HG02938 (cell line): ENCODE measurements around the gene PIAS4.

Experiments used
- ATAC-seq: cut with Tn5 transposase; IDR thresholded peaks from one replicate; pipeline ENCODE4 v1.9.1; 2021; ENCODE audit warnings: mild to moderate bottlenecking, moderate library complexity; ENCODE audit not compliant: unreplicated experiment

PIAS4 gene

GRCh38 chr19:4058693-4059452 is 51.3 kb downstream of the PIAS4 start:
- ATAC-seq: no peak

GRCh38 chr19:4059453-4059871 is 51.9 kb downstream of the PIAS4 start:
- no peak for ATAC-seq

- no peak for ATAC-seq
Observed at GRCh38 chr19:4059891-4060620, 52.5 kb downstream of the PIAS4 start.

GRCh38 chr19:4060621-4061177 is 53.2 kb downstream of the PIAS4 start:
- no peak for ATAC-seq

GRCh38 chr19:4061178-4061682 is 53.7 kb downstream of the PIAS4 start:
- ATAC-seq: no peak

- no peak for ATAC-seq
Observed at GRCh38 chr19:4061683-4062418, 54.3 kb downstream of the PIAS4 start.

- no peak for ATAC-seq
Observed at GRCh38 chr19:4062419-4063368, 55.2 kb downstream of the PIAS4 start.

GRCh38 chr19:4063369-4064148 is 56.0 kb downstream of the PIAS4 start:
- no peak for ATAC-seq

GRCh38 chr19:4064149-4064495 is 56.6 kb downstream of the PIAS4 start:
- no peak for ATAC-seq

GRCh38 chr19:4064496-4065260 is 57.1 kb downstream of the PIAS4 start:
- ATAC-seq: no peak

GRCh38 chr19:4065430-4066175 is 58.1 kb downstream of the PIAS4 start:
- peak; percentile 68 for ATAC-seq

GRCh38 chr19:4066176-4066606 is 58.7 kb downstream of the PIAS4 start:
- ATAC-seq: no peak

- ATAC-seq: no peak
Observed at GRCh38 chr19:4066682-4067395, 59.3 kb downstream of the PIAS4 start, which contains the start of gene ZBTB7A. Gene ZBTB7A (minus strand): TSS chr19:4066899. CDS start chr19:4055232, 11,667 bp downstream.

GRCh38 chr19:4067396-4068046 is 60.0 kb downstream of the PIAS4 start:
- ATAC-seq: no peak

- no peak for ATAC-seq
Observed at GRCh38 chr19:4068047-4068966, 60.8 kb downstream of the PIAS4 start.
